ENCODE results near the gene DNPEP.

DNA sequence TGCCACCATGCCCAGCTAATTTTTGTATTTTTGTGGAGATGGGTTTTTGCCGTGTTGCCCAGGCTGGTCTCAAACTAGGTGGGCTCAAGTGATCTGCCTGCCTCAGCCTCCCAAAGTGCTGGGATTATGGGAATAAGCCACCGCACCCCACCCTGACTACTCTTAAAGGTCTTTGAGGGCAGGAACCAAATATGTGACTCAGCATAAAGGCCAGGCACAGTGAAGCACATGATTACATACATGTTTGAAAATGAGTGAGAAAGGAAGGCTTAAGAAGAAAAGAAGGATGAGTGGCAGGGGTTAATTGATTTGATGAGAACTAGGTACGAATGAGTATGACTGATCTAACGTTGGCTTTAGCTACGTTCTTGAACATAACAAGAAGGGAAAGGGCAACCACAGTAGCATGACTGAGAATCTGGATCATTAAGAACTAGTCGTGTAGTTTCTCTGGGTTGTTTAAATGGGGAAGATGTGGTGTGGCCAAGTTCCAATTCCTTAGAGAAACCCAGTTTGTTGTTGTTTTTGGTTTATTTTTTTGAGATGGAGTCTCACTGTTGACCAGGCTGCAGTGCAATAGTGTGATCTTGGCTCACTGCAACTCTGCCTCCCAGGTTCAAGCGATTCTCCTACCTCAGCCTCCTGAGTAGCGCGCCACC is 61.9 kb downstream of the DNPEP start:
- no peak for TF ChIP-seq POLR2AphosphoS5 (IDR thresholded peaks at IDR 0.05)
- no peak for TF ChIP-seq POLR2A (IDR thresholded peaks at IDR 0.05; ENCODE audit: low read depth)

All from esophagus muscularis mucosa (tissue), 2 donors.